Measurements from ENCODE around the gene SEMA6D. TPM values are rescaled to one million over a fixed set of nuclear protein-coding genes. Genes with fewer than 3 reads are reported as not detected.

Gene SEMA6D
- total RNA-seq, 1 experiment from 2014 or later = 15.8 TPM

- Histone ChIP-seq H2BK15ac (ENCODE audit: low read depth, low read length) (no peak overlapping the region), H2AK5ac (ENCODE audit: insufficient read length, low read length) (no peak overlapping the region), H3K23ac (ENCODE audit: insufficient read length, low read depth, low read length) (no peak overlapping the region), H4K5ac (ENCODE audit: insufficient read length, low read depth, low read length) (no peak overlapping the region), H2BK12ac (ENCODE audit: insufficient read length, low read depth, low read length) (no peak overlapping the region), H2BK120ac (ENCODE audit: low read depth, low read length, poor library complexity, severe bottlenecking) (no peak overlapping the region), H3K27ac (ENCODE audit: insufficient read length, low read depth, low read length) (no peak overlapping the region), H2BK20ac (ENCODE audit: low read depth, low read length, poor library complexity, severe bottlenecking) (no peak overlapping the region), H3K79me2 (ENCODE audit: insufficient read depth, low read length) (no peaks in the 10 kb centered on the region), H3K4ac (ENCODE audit: low read depth, low read length) (no peak overlapping the region), H3K79me1 (ENCODE audit: insufficient read depth, low read depth, low read length, poor library complexity, severe bottlenecking) (no peaks in the 10 kb centered on the region), H3K27me3 (ENCODE audit: insufficient read depth, low read length) (no peaks in the 10 kb centered on the region), H3K4me2 (ENCODE audit: insufficient read depth, insufficient read length, low read length) (no peak overlapping the region), H3K14ac (ENCODE audit: insufficient read depth, low read length) (no peak overlapping the region), H3K23me2 (ENCODE audit: insufficient read length, low read depth, low read length, poor library complexity, severe bottlenecking) (no peaks in the 10 kb centered on the region), H3K56ac (ENCODE audit: insufficient read length, low read depth, low read length) (no peak overlapping the region), H2AFZ (ENCODE audit: low read length) (no peak overlapping the region), H2BK5ac (ENCODE audit: insufficient read length, low read length) (no peak overlapping the region), H3K4me1 (ENCODE audit: insufficient read depth, low read length) (no peaks in the 10 kb centered on the region), H3K9me3 (ENCODE audit: control insufficient read depth, low read depth, low read length) (no peaks in the 10 kb centered on the region), H4K20me1 (ENCODE audit: control insufficient read depth, insufficient read depth, insufficient read length) (no peaks in the 10 kb centered on the region), H3K18ac (ENCODE audit: insufficient read length, low read depth, low read length) (no peak overlapping the region), H4K8ac (replicated peaks; ENCODE audit: insufficient read length, low read depth, low read length) (no peak overlapping the region), H4K91ac (ENCODE audit: insufficient read length, low read depth, low read length) (no peak overlapping the region), H3K9ac (ENCODE audit: extremely low read depth, insufficient read length, low read length) (no peak overlapping the region), H3T11ph (ENCODE audit: low read length) (no peak overlapping the region)
- Mint-ChIP-seq H3K27me3 (ENCODE audit: low read depth) (no peaks in the 10 kb centered on the region), H3K27ac (no peak overlapping the region), H3K4me3 (no peak overlapping the region), H3K36me3 (ENCODE audit: insufficient read depth in 1 of 3, low read depth in 3 of 3) (no peaks in the 10 kb centered on the region), H3K9me3 (no peaks in the 10 kb centered on the region), H3K4me1 (peaks cover 0 to 7% of the 10 kb centered on the region in 2 experiments; a peak in 2 of 4 replicates)
- no peak for TF ChIP-seq CTCF (conservative IDR thresholded peaks at IDR 0.05)
- WGBS (ENCODE audit: extremely low coverage, insufficient read length, low lambda C conversion rate) = no CpG with 5 or more reads among the region's 6 CpGs
- no peak for DNase-seq
Observed at GRCh38 chr15:47804733-47805132, 87.4 kb downstream of the SEMA6D start.

All from H9 (cell line).